OCI-M1 (cell line): ENCODE results near the gene FBLN5.
"Not testable (repeated sequence)": the region's sequence is repeated elsewhere in the genome, so short reads cannot be mapped to it uniquely, and the experiment has no call there.

ENCODE experiments used
- DNase-seq: peaks from one replicate; lab custom pipeline; 2025; lab: John Stamatoyannopoulos, UW

FBLN5 gene

GRCh38 chr14:91906374-91906773, 41.1 kb downstream of the FBLN5 start:
- no peak for DNase-seq

GRCh38 chr14:91904956-91905645, 42.4 kb downstream of the FBLN5 start:
- no peak for DNase-seq

DNA sequence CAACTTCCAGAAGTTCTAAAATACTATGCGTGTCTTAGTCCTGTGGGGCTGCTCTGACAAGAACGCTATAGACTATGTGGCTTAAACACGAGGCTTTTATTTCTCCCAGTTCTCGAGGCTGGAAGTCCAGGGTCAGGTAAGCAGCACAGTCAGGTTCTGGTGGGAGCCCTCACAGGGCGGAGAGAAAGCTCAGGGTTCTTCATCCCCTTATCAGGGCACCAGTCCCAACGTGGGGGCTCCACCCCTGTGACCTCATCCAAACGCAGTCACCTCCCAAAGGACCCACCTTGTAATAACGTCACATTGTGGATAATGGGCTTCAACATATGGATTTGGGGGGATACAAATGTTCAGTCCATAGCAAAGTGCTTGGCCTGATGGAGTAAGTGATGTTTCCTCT, 43.0 kb downstream of the FBLN5 start:
- DNase-seq, result no peak

DNA sequence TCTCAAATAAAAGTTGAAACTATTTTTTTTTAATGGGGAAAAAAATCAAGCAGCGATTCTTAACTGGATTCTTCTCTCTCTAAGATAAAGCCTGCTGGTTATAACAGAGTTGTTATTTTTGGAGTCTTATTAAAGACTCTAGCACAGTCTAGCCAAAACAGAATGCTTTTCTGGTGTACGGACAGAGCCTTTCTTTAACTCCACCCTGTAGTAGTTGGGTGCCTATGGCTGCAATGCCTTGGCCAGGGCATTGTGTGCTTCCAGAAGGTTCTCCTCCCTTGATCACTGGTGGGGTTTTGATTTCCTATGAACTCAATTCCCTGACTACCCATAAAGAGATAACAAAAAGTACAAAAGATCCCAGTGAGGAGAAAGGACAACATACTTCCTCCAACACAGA, 44.4 kb downstream of the FBLN5 start:
- no peak for DNase-seq

DNA sequence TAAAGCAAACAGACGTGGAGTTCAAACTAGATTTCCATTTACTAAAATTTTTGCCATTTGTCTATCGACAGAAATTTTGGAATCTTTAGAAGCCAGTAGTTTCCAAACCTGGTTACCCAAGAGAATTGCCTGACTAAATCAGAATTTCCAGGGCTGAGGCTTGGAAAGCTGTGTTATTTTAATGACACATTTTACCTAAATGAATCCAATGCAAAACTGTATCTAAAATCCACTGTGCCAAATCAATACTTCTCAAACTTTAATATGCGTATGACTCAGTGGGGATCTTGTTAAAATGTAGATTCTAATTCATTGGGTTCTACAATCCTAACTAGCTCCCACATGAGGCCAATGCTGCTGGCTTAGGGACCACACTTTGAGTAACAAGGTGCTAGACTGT, 45.2 kb downstream of the FBLN5 start:
- DNase-seq, result no peak

GRCh38 chr14:91901449-91902226, 45.9 kb downstream of the FBLN5 start:
- no peak for DNase-seq

DNA sequence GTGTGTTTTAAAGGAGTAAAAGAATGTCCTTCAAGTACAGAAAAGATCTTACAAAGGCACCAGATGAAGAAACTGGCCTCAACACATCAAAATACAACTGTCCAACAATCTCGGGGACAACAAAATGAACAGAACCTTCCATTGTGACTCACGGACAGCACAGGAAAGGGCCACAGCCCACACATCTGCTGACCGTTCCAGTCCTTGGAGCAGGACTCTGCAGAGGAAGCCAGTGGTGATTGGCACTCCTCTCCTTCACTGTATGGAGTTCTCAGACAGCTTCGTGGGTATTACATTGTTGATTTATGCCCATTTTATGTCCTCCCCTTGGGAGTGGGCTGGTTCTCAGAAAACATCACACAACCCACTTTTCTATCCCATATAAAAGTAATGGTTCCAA, 47.7 kb downstream of the FBLN5 start:
- no peak for DNase-seq

GRCh38 chr14:91899213-91899612, 48.3 kb downstream of the FBLN5 start:
- DNase-seq, result peak; percentile 9

GRCh38 chr14:91898372-91898771, 49.1 kb downstream of the FBLN5 start:
- DNase-seq, result no peak

DNA sequence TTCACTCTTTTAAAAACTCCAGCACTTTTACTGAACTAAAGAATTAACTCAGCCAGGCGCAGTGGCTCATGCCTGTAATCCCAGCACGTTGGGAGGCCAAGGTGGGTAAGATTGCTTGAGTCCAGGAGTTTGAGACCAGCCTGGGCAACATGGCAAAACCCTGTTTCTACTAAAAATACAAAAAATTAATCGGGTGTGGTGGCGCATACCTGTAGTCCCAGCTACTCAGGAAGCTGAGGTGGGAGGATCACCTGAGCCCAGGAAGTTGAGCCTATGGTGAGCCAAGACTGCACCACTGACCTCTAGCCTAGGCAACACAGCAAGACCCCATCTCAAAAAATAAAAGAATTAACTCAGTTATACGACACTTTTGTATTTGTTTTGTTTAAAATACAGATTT, 49.8 kb downstream of the FBLN5 start:
- not testable (repeated sequence) for DNase-seq

GRCh38 chr14:91897106-91897701, 50.3 kb downstream of the FBLN5 start:
- no peak for DNase-seq

DNA sequence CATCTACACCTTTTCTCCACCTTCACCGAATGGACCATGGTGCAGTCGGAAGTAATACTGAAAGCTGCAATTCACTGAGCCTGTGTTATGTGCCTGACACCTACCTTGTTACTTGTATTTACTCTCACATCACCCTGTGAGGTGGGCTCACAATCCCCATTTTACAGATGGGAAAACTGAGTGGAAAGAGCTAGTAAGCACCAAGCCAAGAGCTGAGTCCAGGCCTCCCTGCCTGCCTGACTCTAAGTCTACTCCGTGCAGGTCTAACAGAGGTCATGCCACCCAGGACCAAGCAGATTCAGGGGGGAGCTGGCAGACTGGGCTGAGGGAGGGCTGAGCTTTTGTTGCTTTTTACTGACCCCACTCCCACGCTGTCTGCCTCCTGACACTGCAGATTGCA, 51.1 kb downstream of the FBLN5 start:
- DNase-seq, result no peak

- peak; percentile 2 for DNase-seq
Measured at GRCh38 chr14:91893669-91894068, 53.8 kb downstream of the FBLN5 start.

DNA sequence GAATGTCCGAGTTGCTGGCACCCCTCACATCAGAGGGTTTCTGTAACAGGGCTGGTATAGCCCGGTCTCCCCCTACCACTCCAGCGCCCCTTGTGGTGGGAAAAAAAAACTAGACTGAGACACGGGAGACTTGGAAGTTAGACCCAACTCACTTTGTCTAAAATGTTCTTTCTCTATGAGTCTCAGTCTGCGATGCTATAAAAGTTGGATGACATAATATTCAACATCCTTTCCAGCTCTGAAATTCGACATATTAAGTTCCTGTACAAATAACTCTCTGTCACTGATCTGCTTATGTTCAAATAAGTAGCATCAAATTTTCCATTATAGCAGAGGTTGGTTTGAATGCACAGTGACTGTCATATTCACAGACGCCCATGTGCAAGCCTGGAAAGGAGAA, 54.5 kb downstream of the FBLN5 start:
- DNase-seq, result peak; percentile 51

DNA sequence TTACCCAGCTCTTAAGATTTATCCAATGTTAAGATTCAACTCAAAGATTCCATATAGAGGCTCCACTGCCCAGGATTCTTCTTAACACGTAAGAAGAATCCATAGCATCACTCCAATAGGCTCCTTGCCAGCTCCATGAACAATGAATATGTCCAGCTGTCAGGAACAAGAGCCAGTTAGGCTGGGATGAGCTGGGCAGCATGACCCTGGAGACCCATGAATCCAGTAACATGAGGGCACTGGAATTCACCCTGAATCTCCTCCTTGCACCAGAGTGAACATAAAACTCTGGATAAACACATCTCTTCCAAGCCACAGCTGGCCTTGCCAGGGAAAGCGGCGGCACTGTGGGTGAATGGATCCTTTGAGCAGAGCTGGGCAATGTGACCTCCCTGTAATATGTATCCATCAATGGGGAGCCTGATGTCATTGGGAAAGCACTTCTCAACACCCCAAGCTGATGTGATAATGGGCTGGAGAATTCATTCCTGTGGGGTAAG, 55.7 kb downstream of the FBLN5 start:
- no peak for DNase-seq

DNA sequence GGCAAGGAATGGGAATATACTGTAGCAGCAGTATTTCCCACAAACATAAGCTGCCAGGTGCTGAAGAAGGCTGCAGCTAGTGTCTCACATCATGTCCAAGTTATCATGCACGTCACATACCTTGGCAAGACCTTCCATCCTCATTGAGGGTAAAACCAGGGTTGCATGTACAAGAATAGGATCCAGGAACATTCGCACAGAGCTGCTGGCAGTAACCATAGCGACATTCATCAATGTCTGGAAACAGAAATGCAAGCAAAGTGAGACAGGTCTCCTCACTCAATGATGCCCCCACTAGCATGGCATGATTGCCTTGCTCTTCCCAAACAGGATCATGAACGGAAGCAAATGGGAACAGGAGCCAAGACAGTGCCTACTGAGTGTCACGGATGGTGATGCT, 56.4 kb downstream of the FBLN5 start:
- DNase-seq, result no peak

DNA sequence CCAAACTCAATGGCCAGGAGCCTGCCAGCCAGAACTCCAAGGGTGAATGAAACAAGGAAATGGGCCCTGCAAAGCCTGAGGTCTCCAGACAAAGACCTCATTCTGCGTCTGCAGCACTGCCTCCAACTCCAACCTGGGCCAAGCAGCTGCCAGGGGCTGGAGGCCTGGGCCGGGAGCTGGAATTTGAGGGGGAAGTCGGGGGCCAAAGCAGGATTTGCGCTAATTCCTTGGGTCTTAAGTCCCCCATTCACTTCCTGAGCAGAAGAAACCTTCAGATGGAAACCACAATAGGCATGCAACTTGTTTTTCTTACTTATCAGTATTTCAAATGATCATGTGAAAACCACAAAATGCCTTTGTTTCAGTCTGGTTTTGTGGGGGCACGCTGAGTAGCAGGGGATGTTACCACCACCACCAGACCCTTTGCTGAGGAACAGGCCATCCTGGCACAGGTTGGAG, 57.2 kb downstream of the FBLN5 start:
- DNase-seq, result peak; percentile 15

DNA sequence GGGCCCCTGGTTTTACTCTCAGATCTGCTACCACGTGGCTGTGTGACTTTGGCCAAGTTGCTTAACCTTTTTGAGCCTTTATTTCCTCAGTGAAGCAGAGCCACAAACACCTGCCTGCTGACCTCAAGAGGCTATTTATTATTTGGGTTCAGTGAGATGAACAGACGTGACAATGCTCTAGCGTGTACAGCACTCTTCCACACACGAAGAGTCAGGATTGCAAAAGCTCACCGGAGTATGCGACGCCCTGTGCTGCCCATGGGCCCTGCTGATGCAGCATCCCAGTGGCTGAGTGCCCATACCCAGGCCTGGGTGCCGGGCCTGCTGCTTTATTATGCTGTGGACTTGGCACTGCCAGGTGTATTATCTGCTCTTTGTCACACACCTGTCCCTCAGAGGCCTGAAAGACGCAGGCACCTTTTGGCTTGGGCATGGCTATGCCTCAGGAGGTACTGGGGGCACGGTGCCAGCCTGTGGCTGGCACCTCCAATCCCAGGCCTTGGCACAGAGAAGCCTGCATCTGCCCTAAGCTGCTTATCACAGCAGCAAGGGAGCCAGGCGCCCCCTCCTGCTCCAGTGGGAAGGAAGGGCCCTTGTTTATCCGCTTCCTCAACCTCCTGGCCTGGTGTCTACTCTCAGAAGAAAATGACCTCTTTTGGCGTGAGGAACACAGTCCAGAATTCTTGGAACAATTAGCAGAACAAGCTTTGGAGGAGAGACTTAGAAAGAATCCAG, 57.9 kb downstream of the FBLN5 start:
- no peak for DNase-seq

DNA sequence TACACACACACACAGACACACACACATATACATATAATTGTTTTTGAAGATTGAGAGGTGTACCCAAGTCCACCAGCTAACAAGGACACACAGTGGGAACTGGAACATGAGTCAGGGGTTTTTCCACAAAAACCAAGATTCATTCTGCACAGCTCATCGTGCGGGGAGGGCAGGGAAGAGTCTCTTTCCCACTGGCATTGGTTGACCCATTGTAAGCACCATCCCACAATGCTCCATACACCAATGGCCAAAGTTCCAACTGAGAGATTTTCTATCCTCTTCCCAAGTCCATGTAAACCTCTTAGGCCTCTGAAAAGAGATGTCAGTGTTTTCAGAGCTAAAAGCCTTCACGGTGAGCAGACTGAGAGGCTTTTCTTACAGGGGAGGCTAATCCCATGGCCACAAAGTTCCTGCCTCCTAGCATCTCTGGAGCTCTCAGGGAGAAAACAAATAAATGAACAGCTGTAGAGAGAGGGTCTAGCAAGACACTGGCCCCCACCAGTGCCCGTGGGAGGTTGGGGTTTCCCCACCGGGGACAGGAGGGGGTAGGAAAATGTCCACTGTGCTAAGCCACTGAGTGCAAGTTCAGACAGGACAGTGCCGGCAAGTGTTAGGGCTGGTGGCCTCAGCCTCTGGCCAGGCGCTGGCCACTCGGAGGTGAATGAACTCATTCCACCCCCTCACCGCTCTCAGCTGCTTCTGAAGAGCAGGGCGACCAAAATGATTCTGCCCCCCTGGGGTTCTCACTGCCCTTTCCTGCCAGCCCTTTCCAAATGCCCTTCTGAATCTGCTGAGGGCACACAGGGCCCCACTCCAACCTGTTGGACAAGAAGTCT, 58.6 kb downstream of the FBLN5 start:
- no peak for DNase-seq

- DNase-seq, result no peak
Measured at GRCh38 chr14:91886961-91887360, 60.5 kb downstream of the FBLN5 start.

- DNase-seq, result no peak
Measured at GRCh38 chr14:91885839-91886238, 61.7 kb downstream of the FBLN5 start.
